Measurements from ENCODE around the gene SFI1. TPM values are rescaled to one million over a fixed set of nuclear protein-coding genes. Genes with fewer than 3 reads are reported as not detected.

The SFI1 gene
- total RNA-seq, 4 donors from 2014 or later, result 11.0 to 20.0 (median 16.4) TPM

DNA sequence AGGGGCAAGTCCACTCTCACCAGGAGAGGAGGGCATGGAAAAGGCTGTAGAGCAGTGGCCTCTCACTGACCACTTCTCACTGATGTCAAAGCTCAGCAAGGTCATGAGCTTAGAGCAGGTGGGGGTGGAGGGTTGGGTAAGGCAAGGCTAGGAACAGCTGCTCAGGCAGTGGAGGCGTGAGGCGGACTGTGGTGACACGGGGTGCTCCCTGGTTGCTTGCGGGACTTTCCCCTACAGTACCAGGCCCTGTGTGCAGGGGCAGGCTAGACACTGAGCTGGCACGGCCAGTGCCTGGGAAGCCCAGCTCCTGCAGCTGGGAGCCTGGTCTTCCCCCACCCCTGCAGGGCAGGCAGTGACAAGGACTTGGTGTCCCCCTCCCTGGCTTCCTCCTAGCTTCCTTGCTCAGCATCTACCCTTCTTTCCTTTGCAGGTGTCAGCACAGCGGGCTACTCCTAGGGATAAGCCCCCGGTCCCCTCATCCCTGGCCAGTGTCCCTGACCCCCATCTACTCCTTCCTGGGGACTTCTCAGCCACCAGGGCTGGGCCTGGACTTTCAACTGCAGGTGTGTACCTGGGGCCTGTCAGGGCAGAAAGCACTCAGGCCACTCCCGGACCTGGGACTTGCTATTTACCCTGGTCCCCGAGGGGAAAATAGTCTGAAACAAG lies 120.1 kb downstream of the SFI1 start:
- H3K27ac ChIP-seq, result no peak overlapping the region

DNA sequence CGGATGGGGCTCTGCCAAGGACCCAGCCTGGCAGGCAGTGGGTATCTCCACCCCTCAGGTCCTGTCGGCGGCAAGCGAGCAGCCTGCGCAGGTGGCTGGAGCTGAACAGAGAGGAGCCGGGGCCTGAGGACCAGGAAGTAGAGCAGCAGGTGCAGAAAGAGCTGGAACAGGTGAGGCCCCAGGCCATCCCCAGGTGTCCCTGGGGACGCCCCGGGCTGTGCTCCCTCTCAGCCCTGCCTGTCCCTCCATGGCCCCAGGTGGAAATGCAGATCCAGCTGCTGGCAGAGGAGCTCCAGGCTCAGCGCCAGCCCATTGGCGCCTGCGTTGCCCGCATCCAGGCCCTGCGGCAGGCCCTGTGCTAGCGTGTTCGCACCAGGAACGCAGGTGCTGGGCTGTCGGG lies 121.7 kb downstream of the SFI1 start:
- no peak for DNase-seq
- Histone ChIP-seq H3K36me3 (peaks cover 24 to 69% (median 28%) of the 10 kb centered on the region in 3 donors), H3K27ac (no peak overlapping the region), H3K27me3 (no peaks in the 10 kb centered on the region), H3K4me1 (peaks cover 0 to 40% (median 0%) of the 10 kb centered on the region in 3 donors), H3K9me3 (no peaks in the 10 kb centered on the region), H3K4me3 (no peak overlapping the region)
- intact Hi-C loops (cut with DNase I), result no loop called here
- no peak for TF ChIP-seq POLR2A (IDR thresholded peaks at IDR 0.05)
- TF ChIP-seq, protein P1, sequence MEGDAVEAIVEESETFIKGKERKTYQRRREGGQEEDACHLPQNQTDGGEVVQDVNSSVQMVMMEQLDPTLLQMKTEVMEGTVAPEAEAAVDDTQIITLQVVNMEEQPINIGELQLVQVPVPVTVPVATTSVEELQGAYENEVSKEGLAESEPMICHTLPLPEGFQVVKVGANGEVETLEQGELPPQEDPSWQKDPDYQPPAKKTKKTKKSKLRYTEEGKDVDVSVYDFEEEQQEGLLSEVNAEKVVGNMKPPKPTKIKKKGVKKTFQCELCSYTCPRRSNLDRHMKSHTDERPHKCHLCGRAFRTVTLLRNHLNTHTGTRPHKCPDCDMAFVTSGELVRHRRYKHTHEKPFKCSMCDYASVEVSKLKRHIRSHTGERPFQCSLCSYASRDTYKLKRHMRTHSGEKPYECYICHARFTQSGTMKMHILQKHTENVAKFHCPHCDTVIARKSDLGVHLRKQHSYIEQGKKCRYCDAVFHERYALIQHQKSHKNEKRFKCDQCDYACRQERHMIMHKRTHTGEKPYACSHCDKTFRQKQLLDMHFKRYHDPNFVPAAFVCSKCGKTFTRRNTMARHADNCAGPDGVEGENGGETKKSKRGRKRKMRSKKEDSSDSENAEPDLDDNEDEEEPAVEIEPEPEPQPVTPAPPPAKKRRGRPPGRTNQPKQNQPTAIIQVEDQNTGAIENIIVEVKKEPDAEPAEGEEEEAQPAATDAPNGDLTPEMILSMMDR (IDR thresholded peaks at IDR 0.05), result no peak
- 33 to 64% methylated on average over 7 to 11 of the region's 17 CpGs for WGBS, 2 donors

More for the DNA sequence above, 120.1 kb downstream of the SFI1 start:
- Histone ChIP-seq H3K9me3 (no peaks in the 10 kb centered on the region), H3K27me3 (no peaks in the 10 kb centered on the region), H3K4me1 (peaks cover 0 to 40% (median 0%) of the 10 kb centered on the region in 3 donors), H3K36me3 (peaks cover 24 to 60% (median 25%) of the 10 kb centered on the region in 3 donors), H3K4me3 (no peak overlapping the region)
- WGBS, 2 donors, result 70 to 80% methylated on average over 5 to 7 of the region's 9 CpGs
- TF ChIP-seq, protein P1 (IDR thresholded peaks at IDR 0.05), result no peak
- no peak for TF ChIP-seq POLR2A (IDR thresholded peaks at IDR 0.05)
- intact Hi-C loops (cut with DNase I), result no loop called here
- no peak for DNase-seq

DNA sequence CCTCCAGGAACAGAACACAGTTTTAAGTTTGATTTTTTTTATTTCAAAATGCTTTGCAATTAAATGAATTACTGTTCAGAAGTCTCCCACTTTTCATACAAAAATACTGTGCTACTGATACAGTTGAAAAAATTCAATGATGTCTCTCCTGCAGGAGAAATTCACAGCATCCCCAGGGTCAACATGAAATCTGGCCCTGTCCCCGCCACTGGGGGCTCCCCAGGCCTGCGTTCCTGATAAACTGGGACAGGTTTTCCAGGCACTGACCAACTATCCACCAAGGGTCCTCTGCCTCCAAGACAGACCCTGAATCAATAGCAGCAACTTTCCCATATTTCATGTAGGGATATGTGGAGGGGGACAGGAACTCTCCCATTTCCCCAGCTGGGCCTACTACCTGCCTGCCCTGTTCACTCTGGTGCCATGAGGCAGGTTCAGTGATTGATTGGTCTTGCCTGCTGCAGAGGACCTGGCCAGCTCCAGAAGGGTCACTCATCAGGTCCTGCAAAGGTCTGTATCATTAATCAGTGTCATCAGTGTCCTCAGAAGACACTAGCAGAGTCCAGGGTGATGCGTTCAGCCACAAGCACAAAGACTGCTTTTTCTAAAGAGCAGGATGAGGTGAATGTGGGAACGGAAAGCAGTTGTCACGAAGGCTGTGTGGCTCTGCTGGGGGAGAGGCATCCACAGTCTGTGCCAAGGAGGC lies 122.3 kb downstream of the SFI1 start:
- Histone ChIP-seq H3K36me3 (peaks cover 24 to 73% (median 29%) of the 10 kb centered on the region in 3 donors), H3K27ac (no peak overlapping the region), H3K4me1 (peaks cover 0 to 45% (median 0%) of the 10 kb centered on the region in 3 donors), H3K27me3 (no peaks in the 10 kb centered on the region), H3K9me3 (no peaks in the 10 kb centered on the region), H3K4me3 (no peak overlapping the region)
- DNase-seq, result no peak
- intact Hi-C loops (cut with DNase I), result no loop called here
- TF ChIP-seq, protein P1 (IDR thresholded peaks at IDR 0.05), result no peak
- 84 to 88% methylated on average over 5 of the region's 5 CpGs for WGBS, 2 donors

DNA sequence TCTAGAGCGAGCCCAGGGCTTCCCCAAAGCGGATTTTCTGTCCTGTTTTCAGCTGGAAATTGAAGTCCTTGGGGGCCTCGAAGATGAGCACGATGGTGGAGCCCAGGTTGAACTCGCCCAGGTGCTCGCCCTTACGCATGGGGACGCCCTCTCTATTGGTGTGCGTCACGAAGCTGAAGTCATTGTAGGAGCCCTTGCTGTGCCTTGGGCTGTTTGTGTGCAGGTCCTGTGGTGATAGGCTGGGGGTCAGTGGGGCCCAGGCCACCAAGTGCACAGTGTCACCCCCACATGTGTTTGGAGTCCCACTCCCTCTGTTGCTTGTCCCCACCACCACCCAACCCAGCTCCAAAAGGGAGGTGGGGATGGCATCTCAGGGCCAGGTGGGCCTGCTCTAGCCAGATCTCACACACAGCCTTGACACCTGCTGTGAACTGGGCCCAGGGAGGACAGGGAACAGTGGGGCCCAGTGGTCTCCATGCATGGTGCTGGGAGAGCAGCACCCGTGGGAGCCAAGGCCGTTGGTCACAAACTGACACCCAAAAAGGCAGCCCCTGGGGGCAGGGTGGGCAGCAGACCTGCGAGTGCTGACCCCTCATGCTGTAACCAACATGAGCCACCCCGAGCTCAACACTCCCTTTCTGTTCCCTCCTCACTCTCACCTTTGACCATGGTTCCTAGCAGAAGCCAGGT lies 123.4 kb downstream of the SFI1 start:
- 85 to 95% methylated on average over 9 to 12 of the region's 14 CpGs for WGBS, 2 donors
- intact Hi-C loops (cut with DNase I), result no loop called here
- peaks cover 24 to 77% (median 31%) of the 10 kb centered on the region in 3 donors for H3K36me3 ChIP-seq

More for the DNA sequence above, 123.4 kb downstream of the SFI1 start:
- Histone ChIP-seq H3K27ac (no peak overlapping the region), H3K27me3 (no peaks in the 10 kb centered on the region), H3K4me1 (peaks cover 0 to 46% (median 5%) of the 10 kb centered on the region in 3 donors), H3K9me3 (no peaks in the 10 kb centered on the region), H3K4me3 (no peak overlapping the region)
- TF ChIP-seq, protein P1 (IDR thresholded peaks at IDR 0.05), result no peak
- TF ChIP-seq POLR2A (IDR thresholded peaks at IDR 0.05), result no peak
- no peak for DNase-seq

Data from esophagus squamous epithelium (tissue), 5 donors.